H9 (cell line): ENCODE results near the gene SHH. TPM values are rescaled to one million over a fixed set of nuclear protein-coding genes. Genes with fewer than 3 reads are reported as not detected.

Experiments used
- DNase-seq: peaks from one replicate; pipeline ENCODE4 v3.0.0-alpha.2; 2017
- H2AFZ ChIP-seq: one replicate; pipeline ENCODE4 v1.6.1; 2013; ENCODE audit warnings: mild to moderate bottlenecking, low read length, control low read depth, moderate library complexity
- H2AK5ac ChIP-seq: 2 replicates; pipeline ENCODE4 v1.6.1; 2013; ENCODE audit warnings: low read length, control low read depth, mixed read lengths; ENCODE audit not compliant: insufficient read length
- H2BK120ac ChIP-seq: one replicate; pipeline ENCODE4 v1.6.1; 2013; ENCODE audit warnings: low read depth, mild to moderate bottlenecking, low read length, control low read depth, inconsistent platforms; ENCODE audit not compliant: poor library complexity, severe bottlenecking
- H2BK12ac ChIP-seq: 2 replicates; pipeline ENCODE4 v1.6.1; 2013; ENCODE audit warnings: low read length, control low read depth, mixed read lengths, low read depth; ENCODE audit not compliant: insufficient read length
- H2BK15ac ChIP-seq: 2 replicates; pipeline ENCODE4 v1.6.1; 2013; ENCODE audit warnings: low read depth, low read length, control low read depth
- H2BK20ac ChIP-seq: one replicate; pipeline ENCODE4 v1.6.1; 2013; ENCODE audit warnings: low read depth, mild to moderate bottlenecking, low read length, control low read depth, inconsistent platforms; ENCODE audit not compliant: poor library complexity, severe bottlenecking
- H2BK5ac ChIP-seq: 2 replicates; pipeline ENCODE4 v1.6.1; 2013; ENCODE audit warnings: low read length, control low read depth, mixed read lengths; ENCODE audit not compliant: insufficient read length
- H3K14ac ChIP-seq: 2 replicates; pipeline ENCODE4 v1.6.1; 2013; ENCODE audit warnings: low read length, control low read depth; ENCODE audit not compliant: insufficient read depth
- H3K18ac ChIP-seq: 2 replicates; pipeline ENCODE4 v1.6.1; 2013; ENCODE audit warnings: low read depth, mild to moderate bottlenecking, mixed read lengths, low read length, control low read depth; ENCODE audit not compliant: insufficient read length
- H3K23ac ChIP-seq: 2 replicates; pipeline ENCODE4 v1.6.1; 2013; ENCODE audit warnings: low read length, control low read depth, mixed read lengths, low read depth; ENCODE audit not compliant: insufficient read length
- H3K23me2 ChIP-seq: 2 replicates; pipeline ENCODE4 v1.6.1; 2013; ENCODE audit warnings: low read depth, mild to moderate bottlenecking, mixed read lengths, low read length, control low read depth; ENCODE audit not compliant: insufficient read length, poor library complexity, severe bottlenecking
- H3K27ac ChIP-seq: 2 replicates; pipeline ENCODE4 v1.5.1; 2013; ENCODE audit warnings: low read length, control low read depth, mixed read lengths, low read depth; ENCODE audit not compliant: insufficient read length
- H3K27me3 ChIP-seq: 2 replicates; pipeline ENCODE4 v1.6.1; 2013; ENCODE audit warnings: low read length, control low read depth, inconsistent platforms; ENCODE audit not compliant: insufficient read depth
- H3K4ac ChIP-seq: 2 replicates; pipeline ENCODE4 v1.6.1; 2013; ENCODE audit warnings: low read depth, mild to moderate bottlenecking, control low read depth, inconsistent platforms, low read length, moderate library complexity
- H3K4me1 ChIP-seq: 2 replicates; pipeline ENCODE4 v1.6.1; 2013; ENCODE audit warnings: low read length, control low read depth, inconsistent platforms; ENCODE audit not compliant: insufficient read depth
- H3K4me2 ChIP-seq: 2 replicates; pipeline ENCODE4 v1.6.1; 2013; ENCODE audit warnings: low read length, control low read depth, mixed read lengths; ENCODE audit not compliant: insufficient read length, insufficient read depth
- H3K56ac ChIP-seq: 2 replicates; pipeline ENCODE4 v1.6.1; 2013; ENCODE audit warnings: low read depth, mild to moderate bottlenecking, mixed read lengths, low read length, control low read depth; ENCODE audit not compliant: insufficient read length
- H3K79me1 ChIP-seq: 2 replicates; pipeline ENCODE4 v1.6.1; 2013; ENCODE audit warnings: low read depth, mild to moderate bottlenecking, moderate library complexity, low read length, control low read depth, inconsistent platforms; ENCODE audit not compliant: insufficient read depth, poor library complexity, severe bottlenecking
- H3K79me2 ChIP-seq: 2 replicates; pipeline ENCODE4 v1.6.1; 2013; ENCODE audit warnings: low read length, control low read depth, inconsistent platforms; ENCODE audit not compliant: insufficient read depth
- H3K9ac ChIP-seq: 2 replicates; pipeline ENCODE4 v1.6.1; 2013; ENCODE audit warnings: low read length, control low read depth, mixed read lengths; ENCODE audit not compliant: insufficient read length; ENCODE audit errors: extremely low read depth
- H3K9me3 ChIP-seq: one replicate; pipeline ENCODE4 v1.6.1; 2013; ENCODE audit warnings: low read depth, low read length, inconsistent platforms; ENCODE audit not compliant: control insufficient read depth
- H3T11ph ChIP-seq: one replicate; pipeline ENCODE4 v1.6.1; 2013; ENCODE audit warnings: mild to moderate bottlenecking, low read length, control low read depth, inconsistent platforms
- H4K20me1 ChIP-seq: one replicate; pipeline ENCODE4 v1.6.1; 2013; ENCODE audit not compliant: control insufficient read depth, insufficient read length, insufficient read depth
- H4K5ac ChIP-seq: 2 replicates; pipeline ENCODE4 v1.6.1; 2013; ENCODE audit warnings: low read depth, mild to moderate bottlenecking, mixed read lengths, low read length, control low read depth; ENCODE audit not compliant: insufficient read length
- H4K8ac ChIP-seq: replicated peaks from 2 replicates; pipeline ENCODE4 v1.6.1; 2013; ENCODE audit warnings: low read length, control low read depth, mixed read lengths, low read depth; ENCODE audit not compliant: insufficient read length
- H4K91ac ChIP-seq: 2 replicates; pipeline ENCODE4 v1.6.1; 2013; ENCODE audit warnings: low read depth, mild to moderate bottlenecking, moderate library complexity, mixed read lengths, low read length, control low read depth; ENCODE audit not compliant: insufficient read length
- H3K27ac Mint-ChIP-seq, 3 experiments: 2 replicates in 2 of 3; 3 replicates in 1 of 3; pipeline ENCODE4 v1.8.0; 2020 to 2021; ENCODE audit warnings: mixed read lengths in 3 of 3, mild to moderate bottlenecking in 1 of 3, moderate library complexity in 1 of 3
- H3K27me3 Mint-ChIP-seq: 2 replicates; pipeline ENCODE4 v1.8.0; 2021; ENCODE audit warnings: low read depth, mild to moderate bottlenecking, moderate library complexity, mixed read lengths
- H3K36me3 Mint-ChIP-seq, 3 experiments: 2 replicates in 2 of 3; 3 replicates in 1 of 3; pipeline ENCODE4 v1.8.0; 2020 to 2021; ENCODE audit warnings: low read depth in 3 of 3, mixed read lengths in 3 of 3; ENCODE audit not compliant: insufficient read depth in 1 of 3
- H3K4me1 Mint-ChIP-seq, 2 experiments: 2 replicates each; pipeline ENCODE4 v1.8.0; 2020; ENCODE audit warnings: mixed read lengths in 2 of 2
- H3K4me3 Mint-ChIP-seq, 2 experiments: 2 replicates in 1 of 2; 3 replicates in 1 of 2; pipeline ENCODE4 v1.8.0; 2020 to 2021; ENCODE audit warnings: mild to moderate bottlenecking in 2 of 2, mixed read lengths in 2 of 2, moderate library complexity in 1 of 2
- H3K9me3 Mint-ChIP-seq, 2 experiments: 2 replicates in 1 of 2; 3 replicates in 1 of 2; pipeline ENCODE4 v1.8.0; 2020; ENCODE audit warnings: mild to moderate bottlenecking in 2 of 2, mixed read lengths in 2 of 2, moderate library complexity in 1 of 2
- CTCF ChIP-seq: fragments of 200-600 bp; sonication (generic); conservative IDR thresholded peaks from 3 replicates; pipeline ENCODE4 v1.8.0; 2021; ENCODE audit warnings: antibody characterized with exemption, mild to moderate bottlenecking
- WGBS: extraction: QIAGEN DNeasy Blood & Tissue Kit; methylation state at CpG from one replicate; pipeline ENCODE4 v1.1.7; 2013; ENCODE audit warnings: missing lambda C conversion rate, low lambda C conversion rate, mixed read lengths; ENCODE audit not compliant: insufficient read length; ENCODE audit errors: extremely low coverage; 5-methylcytosine and 5-hydroxymethylcytosine counted together
- total RNA-seq: library from RNA; stranded (reverse); gene quantifications from 2 replicates; pipeline ENCODE4 v1.2.1, GENCODE V29; 2021

The SHH gene
- total RNA-seq, 1 experiment from 2014 or later: 0.07 TPM

- no peaks in the 10 kb centered on the region for H3K79me2 ChIP-seq
- H3K36me3 Mint-ChIP-seq: peaks cover 0 to 3% (median 0%) of the 10 kb centered on the region in 3 experiments; a peak in 1 of 7 replicates
- peaks cover 0 to 7% of the 10 kb centered on the region in 2 experiments; a peak in 3 of 5 replicates for H3K9me3 Mint-ChIP-seq
- H2BK20ac ChIP-seq: no peak overlapping the region
- no peak overlapping the region for H2BK15ac ChIP-seq
- H3K4ac ChIP-seq: no peak overlapping the region
- H3K27me3 Mint-ChIP-seq: peaks cover 39% of the 10 kb centered on the region
- no peak overlapping the region for H3K18ac ChIP-seq
- H3K4me1 ChIP-seq: no peaks in the 10 kb centered on the region
- no peak overlapping the region for H3K9ac ChIP-seq
- H3K23ac ChIP-seq: no peak overlapping the region
- H3K56ac ChIP-seq: no peak overlapping the region
- no peak overlapping the region for H2AFZ ChIP-seq
- no peaks in the 10 kb centered on the region for H3K9me3 ChIP-seq
- no peak overlapping the region for H3T11ph ChIP-seq
- H3K4me3 Mint-ChIP-seq: no peak overlapping the region
- no peaks in the 10 kb centered on the region for H3K79me1 ChIP-seq
- H3K27ac ChIP-seq: no peak overlapping the region
- H2BK12ac ChIP-seq: no peak overlapping the region
- no CpG with 5 or more reads among the region's 19 CpGs for WGBS
- no peak overlapping the region; the same call in 1 of the 2 replicates for H3K14ac ChIP-seq
- H4K5ac ChIP-seq: no peak overlapping the region
- H2AK5ac ChIP-seq: no peak overlapping the region
- no peak overlapping the region for H3K4me2 ChIP-seq
- H2BK120ac ChIP-seq: no peak overlapping the region
- H3K27me3 ChIP-seq: no peaks in the 10 kb centered on the region; the same call in 1 of the 2 replicates
- no peak for TF ChIP-seq CTCF
- no peak overlapping the region for H4K8ac ChIP-seq
- no peak overlapping the region for H4K91ac ChIP-seq
- H4K20me1 ChIP-seq: no peaks in the 10 kb centered on the region
- H2BK5ac ChIP-seq: no peak overlapping the region
- peaks cover 4% of the 10 kb centered on the region in 2 experiments for H3K4me1 Mint-ChIP-seq
- DNase-seq: no peak
- no peak overlapping the region for H3K27ac Mint-ChIP-seq
- peaks cover 5% of the 10 kb centered on the region for H3K23me2 ChIP-seq
Measured at GRCh38 chr7:155791214-155791737, 21.0 kb downstream of the SHH start.
